Progenitor cell of endocrine pancreas (in vitro differentiated cells): ENCODE results near the gene FAM200A. TPM values are rescaled to one million over a fixed set of nuclear protein-coding genes. Genes with fewer than 3 reads are reported as not detected.
"Not testable (repeated sequence)": the region's sequence is repeated elsewhere in the genome, so short reads cannot be mapped to it uniquely, and the experiment has no call there.

Experiments used
- DNase-seq: peaks from one replicate; pipeline ENCODE4 v3.0.0; 2021; ENCODE audit warnings: low spot score; ENCODE audit not compliant: unreplicated experiment
- H3K27ac Mint-ChIP-seq: 2 replicates; pipeline ENCODE4 v1.8.0; 2021; ENCODE audit warnings: mild to moderate bottlenecking, moderate library complexity, mixed read lengths
- H3K27me3 Mint-ChIP-seq: 2 replicates; pipeline ENCODE4 v1.8.0; 2021; ENCODE audit warnings: mixed read lengths
- H3K36me3 Mint-ChIP-seq: 2 replicates; pipeline ENCODE4 v1.8.0; 2022; ENCODE audit warnings: mixed read lengths; ENCODE audit not compliant: insufficient read depth
- H3K4me1 Mint-ChIP-seq: 2 replicates; pipeline ENCODE4 v1.8.0; 2021; ENCODE audit warnings: low read depth, mixed read lengths
- H3K4me3 Mint-ChIP-seq: 2 replicates; pipeline ENCODE4 v1.8.0; 2021; ENCODE audit warnings: low read depth, mild to moderate bottlenecking, moderate library complexity, mixed read lengths
- H3K9me3 Mint-ChIP-seq: 2 replicates; pipeline ENCODE4 v1.8.0; 2021; ENCODE audit warnings: low read depth, mixed read lengths
- total RNA-seq: library from RNA; stranded (reverse); gene quantifications from 2 replicates; pipeline ENCODE4 v1.2.1, GENCODE V29; 2021
- TF ChIP-seq, protein P1 (sequence below): fragments of 200-600 bp; sonication (generic); IDR thresholded peaks from one replicate; pipeline ENCODE4 v1.5.0; 2021; ENCODE audit warnings: antibody characterized with exemption, mild to moderate bottlenecking; ENCODE audit not compliant: unreplicated experiment

The FAM200A gene
- total RNA-seq, 1 donor from 2014 or later = 12.5 TPM

GRCh38 chr7:99576251-99576650, 24.3 kb upstream of the FAM200A start:
- H3K4me1 Mint-ChIP-seq = peaks cover 2% of the 10 kb centered on the region
- H3K36me3 Mint-ChIP-seq = peaks cover 10% of the 10 kb centered on the region
- TF ChIP-seq, protein P1, sequence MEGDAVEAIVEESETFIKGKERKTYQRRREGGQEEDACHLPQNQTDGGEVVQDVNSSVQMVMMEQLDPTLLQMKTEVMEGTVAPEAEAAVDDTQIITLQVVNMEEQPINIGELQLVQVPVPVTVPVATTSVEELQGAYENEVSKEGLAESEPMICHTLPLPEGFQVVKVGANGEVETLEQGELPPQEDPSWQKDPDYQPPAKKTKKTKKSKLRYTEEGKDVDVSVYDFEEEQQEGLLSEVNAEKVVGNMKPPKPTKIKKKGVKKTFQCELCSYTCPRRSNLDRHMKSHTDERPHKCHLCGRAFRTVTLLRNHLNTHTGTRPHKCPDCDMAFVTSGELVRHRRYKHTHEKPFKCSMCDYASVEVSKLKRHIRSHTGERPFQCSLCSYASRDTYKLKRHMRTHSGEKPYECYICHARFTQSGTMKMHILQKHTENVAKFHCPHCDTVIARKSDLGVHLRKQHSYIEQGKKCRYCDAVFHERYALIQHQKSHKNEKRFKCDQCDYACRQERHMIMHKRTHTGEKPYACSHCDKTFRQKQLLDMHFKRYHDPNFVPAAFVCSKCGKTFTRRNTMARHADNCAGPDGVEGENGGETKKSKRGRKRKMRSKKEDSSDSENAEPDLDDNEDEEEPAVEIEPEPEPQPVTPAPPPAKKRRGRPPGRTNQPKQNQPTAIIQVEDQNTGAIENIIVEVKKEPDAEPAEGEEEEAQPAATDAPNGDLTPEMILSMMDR = no peak
- no peaks in the 10 kb centered on the region for H3K9me3 Mint-ChIP-seq
- H3K27ac Mint-ChIP-seq = peak overlapping the region; percentile 37
- H3K27me3 Mint-ChIP-seq = no peaks in the 10 kb centered on the region
- DNase-seq = no peak
- no peak overlapping the region for H3K4me3 Mint-ChIP-seq

GRCh38 chr7:99573257-99573656, 21.3 kb upstream of the FAM200A start:
- H3K27me3 Mint-ChIP-seq = no peaks in the 10 kb centered on the region
- H3K4me3 Mint-ChIP-seq = no peak overlapping the region
- H3K27ac Mint-ChIP-seq = no peak overlapping the region
- peaks cover 12% of the 10 kb centered on the region for H3K36me3 Mint-ChIP-seq
- no peaks in the 10 kb centered on the region for H3K4me1 Mint-ChIP-seq
- DNase-seq = no peak
- TF ChIP-seq, protein P1 = no peak
- H3K9me3 Mint-ChIP-seq = no peaks in the 10 kb centered on the region

- Mint-ChIP-seq H3K27ac (no peak overlapping the region), H3K27me3 (no peaks in the 10 kb centered on the region), H3K4me3 (no peak overlapping the region), H3K9me3 (no peaks in the 10 kb centered on the region), H3K36me3 (peaks cover 12% of the 10 kb centered on the region), H3K4me1 (no peaks in the 10 kb centered on the region)
- TF ChIP-seq, protein P1 = no peak
- DNase-seq = no peak
These were observed 19.9 kb upstream of the FAM200A start for GRCh38 chr7:99571768-99572167.

- H3K27ac Mint-ChIP-seq, H3K4me3 Mint-ChIP-seq, H3K4me1 Mint-ChIP-seq, DNase-seq, H3K9me3 Mint-ChIP-seq, H3K27me3 Mint-ChIP-seq: not testable (repeated sequence)
- H3K36me3 Mint-ChIP-seq = peaks cover 25% of the 10 kb centered on the region
These were observed 16.9 kb upstream of the FAM200A start for GRCh38 chr7:99568770-99569169.

GRCh38 chr7:99563650-99564049, 11.7 kb upstream of the FAM200A start:
- no peak overlapping the region for H3K4me3 Mint-ChIP-seq
- H3K27ac Mint-ChIP-seq = peak overlapping the region; percentile 74
- TF ChIP-seq, protein P1 = no peak
- H3K9me3 Mint-ChIP-seq = no peaks in the 10 kb centered on the region
- H3K36me3 Mint-ChIP-seq = peaks cover 32% of the 10 kb centered on the region
- DNase-seq = no peak
- H3K27me3 Mint-ChIP-seq = no peaks in the 10 kb centered on the region
- peaks cover 2% of the 10 kb centered on the region for H3K4me1 Mint-ChIP-seq

- TF ChIP-seq, protein P1 = no peak
- no peak overlapping the region for H3K4me3 Mint-ChIP-seq
- H3K27me3 Mint-ChIP-seq = no peaks in the 10 kb centered on the region
- peaks cover 32% of the 10 kb centered on the region for H3K36me3 Mint-ChIP-seq
- peaks cover 5% of the 10 kb centered on the region for H3K4me1 Mint-ChIP-seq
- DNase-seq = no peak
- H3K9me3 Mint-ChIP-seq = no peaks in the 10 kb centered on the region
- H3K27ac Mint-ChIP-seq = peak overlapping the region; percentile 73
These were observed 10.9 kb upstream of the FAM200A start for GRCh38 chr7:99562832-99563231.
